ENCODE measurements around the gene SLC25A17.
A peak's percentile ranks its signal among the peaks of the same experiment; 100 is the strongest.

DNA sequence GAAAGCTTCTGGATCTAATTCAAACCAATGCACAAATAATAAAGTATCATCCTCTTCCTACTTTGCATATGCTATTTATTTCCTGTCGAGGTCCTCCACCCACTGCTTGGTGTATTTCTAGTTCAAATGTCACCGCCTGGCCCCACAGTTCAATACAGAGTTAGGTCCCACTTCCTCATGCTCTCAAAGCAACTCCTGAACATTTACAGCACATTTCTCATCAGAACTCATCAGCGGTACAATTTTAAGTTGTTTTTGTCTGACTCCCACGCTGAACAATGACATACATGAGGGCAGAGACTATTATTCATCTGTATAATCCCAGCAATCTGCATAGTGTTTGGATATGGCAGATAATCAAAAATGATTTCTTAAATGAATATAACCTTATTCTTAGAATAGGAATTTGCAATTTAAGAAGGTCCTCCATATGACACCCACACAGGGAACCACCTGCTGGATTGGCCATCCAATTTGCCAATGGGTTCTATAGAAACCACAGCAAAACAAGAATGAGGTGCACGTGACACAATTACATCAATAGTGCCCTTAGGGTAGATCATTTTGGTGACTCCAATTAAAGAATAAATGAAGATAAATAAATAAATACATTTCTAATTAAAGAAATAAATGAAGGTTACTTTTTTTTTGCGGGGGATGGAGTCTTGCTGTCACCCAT is 54.2 kb downstream of the SLC25A17 start:
- TF ChIP-seq CTCF (IDR thresholded peaks at IDR 0.05 in 8 of 11, conservative IDR thresholded peaks at IDR 0.05 in 3 of 11): no peak
- peak in 1 of 3 donors; percentile 19 for TF ChIP-seq POLR2AphosphoS5 (IDR thresholded peaks at IDR 0.05)
